GM18511 (cell line): ENCODE results near the gene C16orf90.
A peak's percentile ranks its signal among the peaks of the same experiment; 100 is the strongest.

Source experiments
- ATAC-seq: cut with Tn5 transposase; IDR thresholded peaks from one replicate; pipeline ENCODE4 v1.9.1; 2021; ENCODE audit warnings: mild to moderate bottlenecking, moderate library complexity; ENCODE audit not compliant: unreplicated experiment

C16orf90 gene

DNA sequence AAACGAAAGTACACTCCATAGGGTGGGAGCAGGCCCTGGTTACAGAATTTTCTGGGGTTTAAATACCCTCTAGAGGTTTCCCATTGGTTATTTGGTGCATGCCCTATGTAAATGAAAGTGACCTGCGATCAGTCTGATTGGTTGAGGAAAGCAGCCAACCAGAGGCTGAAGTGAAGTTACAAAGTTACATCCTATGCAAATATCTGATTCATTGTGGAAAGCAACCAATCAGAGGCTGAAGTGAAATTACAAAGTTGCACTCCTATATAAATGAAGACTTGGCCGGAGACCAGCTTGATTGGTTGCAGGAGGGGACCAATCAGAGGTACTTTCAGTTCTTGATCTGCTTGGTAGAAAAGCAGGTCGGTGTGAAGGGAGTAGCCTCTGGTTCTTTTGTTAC, 27.4 kb downstream of the C16orf90 start:
- no peak for ATAC-seq

DNA sequence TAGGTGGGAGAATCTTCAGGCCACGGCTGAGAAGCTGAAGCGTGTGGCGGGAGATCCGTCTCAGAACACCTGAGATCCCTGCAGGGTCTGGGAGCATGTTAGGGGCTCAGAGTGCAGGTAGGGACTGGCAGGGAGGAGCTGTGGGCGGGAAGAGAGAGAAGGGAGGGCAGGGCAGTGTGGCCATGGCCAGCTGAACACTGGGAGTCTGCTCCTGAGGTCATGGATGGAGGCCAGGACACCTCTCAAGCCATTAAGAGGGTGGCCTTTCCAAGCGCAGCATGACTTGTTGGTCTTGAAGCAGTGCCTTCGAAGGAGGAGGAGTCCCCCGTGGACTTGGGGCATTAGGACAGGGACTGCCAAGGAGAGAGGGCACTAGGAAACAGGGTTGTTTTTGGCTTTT, 28.1 kb downstream of the C16orf90 start:
- ATAC-seq: no peak

DNA sequence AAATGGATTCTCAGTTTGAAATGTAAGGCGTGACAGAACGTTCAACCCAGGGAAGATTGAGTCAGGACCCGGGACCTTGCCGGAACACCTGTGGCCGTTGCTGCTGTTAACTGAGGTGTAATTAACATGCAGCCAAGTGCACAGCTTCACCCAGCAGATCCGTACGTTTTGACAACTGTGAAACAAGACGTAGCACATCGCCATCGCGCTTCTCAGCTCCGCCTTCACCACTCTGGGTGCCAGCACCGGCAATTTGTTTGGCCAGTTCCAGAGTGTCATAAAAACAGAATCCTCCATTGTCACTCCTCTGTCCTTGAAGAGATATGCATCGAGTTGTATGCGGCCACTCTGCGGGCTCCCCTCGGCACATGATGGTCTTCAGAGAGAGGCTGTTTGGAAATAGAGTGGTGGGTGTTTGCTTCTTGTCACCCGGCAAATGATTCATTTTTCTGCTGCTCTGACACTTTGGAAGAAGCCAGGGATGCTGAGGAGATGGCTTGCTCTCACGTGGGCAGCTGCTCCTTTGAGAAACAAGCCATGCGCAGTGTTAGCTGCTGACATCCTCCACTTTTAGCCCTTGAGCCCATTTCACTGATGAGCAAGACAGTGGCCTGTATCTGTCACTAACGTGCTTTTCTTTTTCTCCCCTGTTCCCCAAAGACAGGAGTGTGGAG, 29.2 kb downstream of the C16orf90 start:
- no peak for ATAC-seq

DNA sequence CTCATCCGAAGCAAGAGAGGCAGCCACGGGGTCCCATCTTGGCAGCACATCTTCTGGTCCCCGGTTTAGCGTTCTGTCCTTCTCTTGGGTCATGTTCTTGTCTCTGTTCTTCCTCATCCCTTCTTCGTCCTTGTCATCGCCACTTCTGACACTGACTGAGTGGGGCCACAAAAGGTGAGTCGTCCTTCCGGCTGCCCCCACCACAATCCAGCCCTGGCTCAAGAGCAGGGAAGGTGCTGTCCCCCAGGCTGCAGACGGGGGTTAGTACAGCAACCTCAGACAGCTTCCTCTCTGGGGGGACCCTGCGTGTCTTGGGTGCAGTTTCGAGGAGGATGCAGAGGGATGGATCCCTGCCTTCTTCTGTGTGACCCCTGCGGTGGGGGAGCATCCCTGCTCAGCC, 30.0 kb downstream of the C16orf90 start:
- no peak for ATAC-seq

DNA sequence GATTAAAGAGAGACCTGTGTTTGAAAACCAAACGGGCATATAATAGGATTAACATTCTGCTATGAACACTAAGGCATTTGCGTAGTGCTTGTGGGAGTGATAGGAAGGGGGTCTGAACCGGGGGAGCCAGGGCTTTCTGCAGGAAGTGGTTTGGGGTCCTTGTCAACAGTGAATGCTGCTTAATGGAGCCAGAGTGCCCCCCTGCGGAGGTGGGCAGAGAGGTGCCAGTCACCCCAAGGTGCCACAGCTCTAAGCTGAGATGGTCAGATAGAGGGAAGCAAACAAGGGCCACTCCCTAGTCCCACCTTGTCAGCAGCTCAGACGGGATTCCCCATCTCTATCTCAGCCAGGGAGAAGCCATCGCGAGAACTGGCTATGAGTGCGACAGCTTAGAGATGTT, 34.1 kb downstream of the C16orf90 start:
- ATAC-seq: no peak

DNA sequence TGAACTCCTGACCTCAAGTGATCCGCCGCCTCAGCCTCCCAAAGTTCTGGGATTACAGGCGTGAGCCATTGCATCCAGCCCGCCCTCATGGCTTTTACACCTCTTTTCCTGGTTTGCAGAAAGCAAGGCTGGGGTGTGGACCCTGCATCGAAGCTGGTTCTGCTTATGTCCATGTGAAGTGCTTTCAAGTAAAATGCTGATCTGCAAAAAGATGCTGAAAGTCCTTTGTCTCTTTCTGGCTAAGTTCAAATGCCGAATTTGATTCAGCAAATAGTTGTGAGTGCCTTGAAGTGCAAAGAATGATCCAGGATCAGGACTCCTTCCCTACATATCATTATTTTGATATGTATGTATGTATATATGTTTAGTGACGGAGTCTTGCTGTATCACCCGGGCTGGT, 34.7 kb downstream of the C16orf90 start:
- no peak for ATAC-seq

DNA sequence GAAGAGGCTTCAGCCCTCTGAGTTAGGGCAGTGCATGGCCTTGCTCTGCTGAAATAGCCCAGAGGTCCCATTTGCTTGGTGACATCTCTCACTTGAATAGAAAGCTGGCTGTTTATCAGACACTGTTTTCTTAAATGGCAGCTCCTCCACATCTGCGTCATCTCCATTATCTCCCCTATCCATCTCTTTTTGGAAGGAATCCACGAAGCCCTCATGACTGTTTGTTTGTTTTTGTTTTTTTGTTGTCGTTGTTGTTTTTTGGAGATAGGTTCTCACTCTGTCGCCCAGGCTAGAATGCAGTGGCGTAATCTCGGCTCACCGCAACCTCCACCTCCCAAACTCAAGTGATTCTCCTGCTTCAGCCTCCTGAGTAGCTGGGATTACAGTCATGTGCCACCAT, 35.2 kb downstream of the C16orf90 start:
- ATAC-seq: no peak

DNA sequence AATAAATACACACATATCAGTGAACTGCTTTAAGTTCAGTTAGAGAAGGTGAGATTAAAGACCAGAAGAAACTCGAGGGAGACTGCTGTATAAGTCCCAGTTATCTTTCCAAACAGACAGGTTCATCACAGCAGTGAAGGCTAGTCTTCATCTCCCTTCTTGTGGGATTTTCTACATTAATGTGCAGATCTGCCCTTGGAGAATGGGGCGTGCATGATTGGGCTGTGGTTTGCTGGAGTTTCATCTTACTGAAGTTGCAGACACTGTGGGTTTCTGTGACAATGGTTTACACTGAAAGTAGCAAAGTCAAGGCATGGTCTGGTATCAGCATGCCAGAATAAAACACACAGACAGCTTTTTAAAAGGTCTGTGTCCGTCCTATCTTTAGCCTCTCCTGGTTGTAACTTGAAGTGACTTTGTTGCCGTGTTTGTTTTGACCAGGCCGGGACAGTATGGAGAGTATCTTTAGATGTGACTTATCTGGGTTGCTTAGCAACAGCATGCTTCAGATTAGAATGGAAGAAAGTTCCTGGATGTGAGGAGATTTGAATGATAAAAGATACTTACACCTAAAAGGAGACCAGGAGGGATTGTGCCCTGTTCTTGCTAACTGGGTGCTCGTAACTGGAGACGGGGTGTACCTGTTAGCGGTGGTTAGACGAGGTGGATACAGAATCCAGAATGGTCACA, 35.7 kb downstream of the C16orf90 start:
- no peak for ATAC-seq

DNA sequence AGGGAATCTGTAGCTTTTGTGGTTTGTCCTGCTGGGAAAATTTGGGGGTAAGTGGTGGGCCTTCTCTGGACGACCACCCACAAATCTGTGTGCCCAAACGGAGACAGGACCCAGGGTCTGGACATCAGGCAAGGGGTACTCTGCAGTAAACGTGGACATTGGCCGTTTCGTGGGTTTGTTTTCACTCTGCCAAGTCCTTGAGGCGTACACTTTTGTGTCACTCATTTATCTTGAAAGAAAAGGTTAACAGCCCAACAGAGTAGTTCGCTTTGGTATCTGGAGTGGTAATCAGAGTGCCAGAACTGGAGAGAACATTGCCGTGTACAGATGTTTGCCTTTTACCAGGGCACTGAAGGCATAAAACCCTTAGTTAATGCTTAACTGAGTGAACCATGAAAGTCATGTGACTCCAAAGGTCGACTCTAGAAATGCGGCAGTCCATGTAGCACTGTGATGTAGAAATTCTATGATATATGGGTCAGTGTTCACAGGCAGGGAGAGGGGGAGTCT, 36.4 kb downstream of the C16orf90 start:
- peak; percentile 41 for ATAC-seq

DNA sequence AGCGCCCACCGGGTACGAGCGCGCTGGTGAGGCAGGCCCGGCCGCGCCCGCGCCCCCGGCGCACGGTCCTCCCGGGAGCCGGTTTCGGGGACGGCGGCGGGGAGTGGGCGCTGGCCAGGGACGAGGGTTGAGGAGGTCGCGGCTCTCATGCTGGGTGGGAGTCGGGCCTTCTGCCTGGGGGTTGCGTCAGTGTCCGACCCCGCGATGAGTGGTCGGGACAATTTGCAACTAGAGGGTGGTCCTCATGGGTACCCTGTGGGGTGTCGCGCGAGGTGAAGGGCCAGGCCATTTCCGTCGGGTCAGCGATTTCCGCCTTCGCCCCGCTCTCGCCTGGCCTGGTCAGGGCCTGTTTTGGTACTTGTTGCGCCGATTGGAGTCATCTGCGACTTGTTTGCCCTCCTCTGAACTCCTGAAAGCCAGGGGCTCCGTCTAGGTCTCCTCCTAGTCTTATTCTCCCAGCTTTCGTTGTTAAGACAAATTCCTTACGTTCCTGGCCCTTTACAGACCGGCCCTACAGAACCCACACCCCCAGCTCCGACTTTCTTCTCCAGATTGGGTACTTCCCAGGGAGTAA, 36.9 kb downstream of the C16orf90 start:
- ATAC-seq: peak; percentile 6

DNA sequence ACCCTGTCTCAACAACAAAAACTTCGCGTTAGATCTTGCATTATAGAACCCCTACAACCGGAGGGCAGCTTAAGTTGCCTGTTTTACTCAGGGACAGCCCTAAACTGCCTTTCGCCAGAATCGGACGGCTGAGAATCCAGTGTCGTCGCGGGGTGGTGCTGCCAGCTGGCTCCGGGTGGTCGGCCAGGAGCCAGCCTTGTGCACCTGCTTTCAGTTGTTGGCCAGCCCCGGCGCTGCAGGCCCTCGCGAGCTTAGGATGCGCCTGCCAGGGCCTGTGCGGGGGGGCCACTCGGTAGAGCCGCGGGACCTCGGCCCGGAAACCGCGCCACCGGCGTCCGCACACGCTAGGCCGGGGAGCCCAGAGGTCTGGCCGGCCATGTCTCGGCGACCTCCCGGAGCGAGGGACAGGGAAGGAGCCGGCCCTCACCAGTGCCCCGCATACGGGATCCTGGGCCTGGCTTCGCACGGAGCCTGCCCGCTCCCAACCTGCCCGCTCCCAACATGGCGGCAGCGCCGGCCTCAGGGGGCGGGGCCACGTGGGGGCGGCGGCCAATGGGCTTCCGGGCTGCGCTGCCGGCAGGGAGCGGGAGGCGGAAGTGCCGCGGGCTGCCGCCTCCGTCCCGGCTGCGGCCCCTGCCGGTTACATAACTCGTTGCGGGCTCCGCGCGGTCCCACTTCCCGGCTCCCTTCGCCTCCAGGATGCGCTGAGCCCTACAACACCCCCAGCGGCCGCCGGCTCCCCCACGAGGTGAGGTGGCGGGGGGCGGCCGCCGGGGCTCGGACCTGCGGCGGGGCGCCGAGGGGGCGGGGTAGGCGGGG, 37.6 kb downstream of the C16orf90 start:
- ATAC-seq: peak; percentile 78

DNA sequence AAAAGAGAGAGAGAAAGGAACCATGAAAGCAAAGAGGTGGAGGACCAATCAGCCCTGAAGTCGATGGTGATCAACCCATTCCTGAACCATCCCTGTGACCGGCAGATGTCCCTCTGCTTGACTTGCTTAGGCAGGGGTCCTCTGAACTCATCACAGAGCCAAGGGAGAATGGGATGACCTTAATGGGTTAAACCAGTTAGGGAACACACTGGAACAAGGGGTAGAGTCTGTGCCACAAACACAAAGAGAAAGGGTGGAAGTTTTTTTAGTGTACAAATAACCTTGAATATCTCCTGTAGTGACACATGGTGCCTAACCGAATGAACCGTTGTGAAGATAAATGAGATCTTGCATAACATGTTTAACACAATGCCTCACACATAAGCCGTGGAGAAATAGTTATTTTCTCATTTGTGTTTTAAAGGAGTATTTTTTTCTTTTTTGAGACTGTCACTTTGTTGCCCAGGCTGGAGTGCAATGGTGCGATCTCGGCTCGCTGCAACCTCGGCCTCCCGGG, 40.6 kb downstream of the C16orf90 start:
- ATAC-seq: no peak

DNA sequence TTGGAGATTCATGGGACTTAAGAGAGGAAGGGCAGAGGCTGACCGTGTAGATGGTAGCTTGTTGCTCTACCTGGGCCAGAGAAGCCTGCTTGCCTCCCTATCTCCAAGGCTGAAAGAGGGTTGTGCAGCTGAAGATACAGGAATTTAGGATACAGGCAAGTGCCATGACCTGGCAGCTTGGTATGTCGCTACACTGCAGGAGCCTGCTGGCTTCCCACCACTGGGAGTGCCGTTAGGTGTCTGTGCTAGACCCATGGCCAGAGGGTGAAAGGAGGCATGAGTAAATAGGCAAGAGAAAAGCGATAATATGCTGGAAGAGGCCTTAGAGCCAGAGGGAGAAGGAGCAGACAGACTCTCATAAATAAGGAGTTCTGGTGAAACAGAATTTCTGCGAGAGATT, 41.2 kb downstream of the C16orf90 start:
- ATAC-seq: no peak

DNA sequence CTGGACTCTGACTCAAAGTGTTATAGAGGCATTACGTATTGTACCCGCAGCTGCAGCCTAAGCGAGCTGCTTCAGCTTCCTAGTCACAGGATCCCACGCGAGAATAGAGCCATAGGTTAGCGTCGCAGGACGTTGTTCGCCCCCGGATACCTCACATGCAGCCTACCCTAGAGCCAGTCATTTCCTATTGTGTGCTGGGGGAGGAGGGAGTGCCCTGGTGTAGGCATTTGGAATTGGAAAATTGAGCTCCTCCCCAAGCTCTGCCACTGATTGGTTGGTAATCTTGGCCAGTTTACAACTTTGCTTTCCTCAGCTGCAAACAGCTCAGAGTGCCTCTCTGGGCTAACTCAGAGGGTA, 51.3 kb downstream of the C16orf90 start:
- peak; percentile 24 for ATAC-seq
